Mesothelial cell of epicardium (in vitro differentiated cells): ENCODE results near the gene VPS26C. TPM values are rescaled to one million over a fixed set of nuclear protein-coding genes. Genes with fewer than 3 reads are reported as not detected.

ENCODE experiments used
- DNase-seq, 2 experiments: peaks; one replicate each; pipeline ENCODE4 v3.0.0; 2021; ENCODE audit warnings: low spot score in 2 of 2; ENCODE audit not compliant: unreplicated experiment in 2 of 2
- H3K27ac Mint-ChIP-seq: 2 replicates; pipeline ENCODE4 v1.8.0; 2021; ENCODE audit warnings: mixed read lengths
- H3K27me3 Mint-ChIP-seq: 2 replicates; pipeline ENCODE4 v1.8.0; 2021; ENCODE audit warnings: low read depth, mixed read lengths
- H3K36me3 Mint-ChIP-seq: 2 replicates; pipeline ENCODE4 v1.8.0; 2021; ENCODE audit warnings: mixed read lengths
- H3K4me1 Mint-ChIP-seq: 2 replicates; pipeline ENCODE4 v1.8.0; 2021; ENCODE audit warnings: mixed read lengths
- H3K4me3 Mint-ChIP-seq: 2 replicates; pipeline ENCODE4 v1.8.0; 2021; ENCODE audit warnings: mild to moderate bottlenecking, moderate library complexity, mixed read lengths
- H3K9me3 Mint-ChIP-seq: 2 replicates; pipeline ENCODE4 v1.8.0; 2021; ENCODE audit warnings: mixed read lengths
- CTCF ChIP-seq: fragments of 200-600 bp; sonication (generic); IDR thresholded peaks from one replicate; pipeline ENCODE4 v1.5.0; 2021; ENCODE audit warnings: antibody characterized with exemption; ENCODE audit not compliant: unreplicated experiment
- total RNA-seq: library from RNA; stranded (reverse); gene quantifications from 3 replicates; pipeline ENCODE4 v1.2.1, GENCODE V29; 2021

Gene VPS26C
- total RNA-seq, 1 donor from 2014 or later = 45.0 TPM

GRCh38 chr21:37188825-37189224 lies 78.3 kb downstream of the VPS26C start:
- Mint-ChIP-seq H3K27ac (no peak overlapping the region), H3K27me3 (no peaks in the 10 kb centered on the region)

GRCh38 chr21:37186983-37187382 lies 80.2 kb downstream of the VPS26C start:
- H3K27ac Mint-ChIP-seq = no peak overlapping the region
- TF ChIP-seq CTCF = no peak
- DNase-seq = no peak
- H3K4me1 Mint-ChIP-seq = no peaks in the 10 kb centered on the region
- no peaks in the 10 kb centered on the region for H3K27me3 Mint-ChIP-seq
- peaks cover 51% of the 10 kb centered on the region for H3K36me3 Mint-ChIP-seq
- H3K9me3 Mint-ChIP-seq = no peaks in the 10 kb centered on the region
- no peak overlapping the region for H3K4me3 Mint-ChIP-seq

More at GRCh38 chr21:37188825-37189224, 78.3 kb downstream of the VPS26C start:
- H3K36me3 Mint-ChIP-seq = peaks cover 56% of the 10 kb centered on the region
- no peaks in the 10 kb centered on the region for H3K4me1 Mint-ChIP-seq
- no peak for DNase-seq
- no peak for TF ChIP-seq CTCF
- no peak overlapping the region for H3K4me3 Mint-ChIP-seq
- no peaks in the 10 kb centered on the region for H3K9me3 Mint-ChIP-seq

DNA sequence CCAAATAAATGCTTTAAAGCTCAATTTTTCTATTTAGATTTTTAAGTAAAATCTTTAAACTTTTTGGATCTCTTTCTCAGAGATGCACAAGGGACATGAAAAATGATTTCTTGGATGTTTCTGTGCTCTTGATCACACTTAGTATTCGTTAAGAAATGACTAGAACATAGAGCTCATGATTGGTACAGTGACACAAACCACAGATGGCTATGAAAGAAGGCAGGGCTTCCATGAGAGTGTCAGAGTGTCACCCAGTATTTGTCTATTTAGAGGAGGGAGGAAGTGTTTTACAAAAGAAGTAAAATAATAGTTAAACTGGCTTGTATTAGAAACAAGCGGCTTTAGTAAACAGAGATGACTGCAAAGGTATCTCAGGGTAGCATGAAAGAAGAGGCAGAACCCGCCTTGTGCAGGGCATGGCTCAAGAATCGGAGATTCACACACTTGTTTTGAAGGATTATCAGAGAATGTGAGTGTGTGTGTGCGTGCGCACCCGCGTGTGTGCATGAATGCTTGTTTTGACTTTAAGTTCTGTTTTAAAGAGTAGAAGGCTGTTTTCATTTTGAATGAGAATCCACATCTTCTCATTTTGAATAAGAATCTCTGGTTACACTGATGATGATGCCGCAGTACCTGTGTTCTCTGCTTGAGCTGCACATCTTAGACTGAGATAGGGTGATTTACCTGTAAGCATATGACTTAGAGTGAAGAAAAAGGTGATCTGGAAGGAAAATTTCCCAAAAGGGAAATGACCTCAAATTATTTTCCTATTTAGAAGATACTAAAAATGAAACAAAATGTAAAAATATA lies 82.1 kb downstream of the VPS26C start:
- TF ChIP-seq CTCF = no peak
- no peak overlapping the region for H3K27ac Mint-ChIP-seq
- H3K9me3 Mint-ChIP-seq = peaks cover 2% of the 10 kb centered on the region
- H3K36me3 Mint-ChIP-seq = peaks cover 47% of the 10 kb centered on the region
- DNase-seq = no peak
- no peak overlapping the region for H3K4me3 Mint-ChIP-seq
- no peaks in the 10 kb centered on the region for H3K4me1 Mint-ChIP-seq
- no peaks in the 10 kb centered on the region for H3K27me3 Mint-ChIP-seq

DNA sequence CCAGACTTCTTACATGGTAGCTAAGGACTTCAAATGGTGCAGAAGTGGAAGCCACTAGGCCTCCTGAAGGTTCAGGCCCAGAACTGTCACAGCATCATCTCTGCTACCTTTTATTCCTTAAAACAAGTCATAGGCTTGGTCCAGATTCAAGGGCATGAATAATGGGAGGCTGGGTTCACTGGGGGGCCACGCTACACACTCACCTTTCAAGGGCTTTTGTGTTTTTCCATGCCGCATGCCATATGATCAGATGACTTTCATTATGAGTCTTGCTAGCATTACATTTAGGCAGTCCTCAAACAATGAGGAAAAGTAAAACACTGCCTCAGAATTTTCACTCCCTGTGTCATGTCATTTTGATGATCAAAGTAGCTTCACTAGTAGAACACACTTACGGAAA lies 83.4 kb downstream of the VPS26C start:
- no peak for DNase-seq
- TF ChIP-seq CTCF = no peak
- Mint-ChIP-seq H3K4me1 (no peaks in the 10 kb centered on the region), H3K27ac (no peak overlapping the region), H3K27me3 (no peaks in the 10 kb centered on the region), H3K9me3 (peaks cover 5% of the 10 kb centered on the region), H3K36me3 (peaks cover 47% of the 10 kb centered on the region), H3K4me3 (no peak overlapping the region)

- Mint-ChIP-seq H3K27me3 (no peaks in the 10 kb centered on the region), H3K27ac (no peak overlapping the region), H3K9me3 (peaks cover 5% of the 10 kb centered on the region), H3K4me1 (no peaks in the 10 kb centered on the region), H3K4me3 (no peak overlapping the region), H3K36me3 (peaks cover 48% of the 10 kb centered on the region)
- TF ChIP-seq CTCF = no peak
- DNase-seq = no peak
Measured at GRCh38 chr21:37182222-37182621, 84.9 kb downstream of the VPS26C start.
